ENCODE measurements around the gene APOBEC3C. TPM values are rescaled to one million over a fixed set of nuclear protein-coding genes. Genes with fewer than 3 reads are reported as not detected.
A peak's percentile ranks its signal among the peaks of the same experiment; 100 is the strongest.

Gene APOBEC3C
- total RNA-seq = 9.5 and 19.2 TPM in 2 replicates
- 44.5 and 54.2 TPM in 2 replicates for polyA plus RNA-seq
- polyA plus RNA-seq (2012) = 82.4 and 89.2 TPM in 2 replicates
- polyA minus RNA-seq (ENCODE audit: low replicate concordance) = 36.0 and 47.0 TPM in 2 replicates

DNA sequence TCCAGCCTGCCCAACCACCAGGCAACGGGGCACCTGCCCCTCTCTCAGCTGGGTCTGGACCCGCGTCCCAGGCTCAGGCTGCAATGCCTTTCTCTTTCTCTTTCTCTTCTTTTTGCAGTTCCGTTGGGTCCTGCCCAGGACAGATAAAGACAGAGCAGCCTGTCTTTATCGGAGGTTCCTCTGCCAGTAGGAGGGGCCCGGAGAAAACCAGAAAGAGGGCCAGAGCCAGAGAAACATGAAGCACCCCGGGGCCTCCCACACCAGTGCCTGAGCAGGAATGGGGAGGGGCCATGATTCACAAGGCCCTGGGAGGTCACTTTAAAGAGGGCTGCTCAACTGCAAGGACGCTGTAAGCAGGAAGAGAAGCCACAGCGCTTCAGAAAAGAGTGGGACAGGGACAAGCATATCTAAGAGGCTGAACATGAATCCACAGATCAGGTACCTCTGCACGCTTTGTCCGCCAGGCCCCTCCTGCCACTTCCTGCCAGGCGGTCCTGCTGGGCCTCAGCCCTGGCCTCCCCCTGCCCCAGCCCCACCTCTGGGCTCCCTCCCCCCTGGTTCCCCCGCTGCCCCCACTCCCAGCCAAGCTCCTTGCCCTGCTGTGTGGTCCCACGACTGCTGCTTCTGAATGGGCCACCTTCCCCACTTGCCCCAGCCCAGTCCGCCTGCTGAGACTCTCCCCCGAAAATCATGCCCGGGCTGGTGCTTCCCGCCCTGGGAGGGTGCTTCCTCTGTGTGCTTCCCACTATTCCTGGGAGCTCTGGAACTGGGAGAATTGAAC, at the start of gene APOBEC3C:
APOBEC3C (plus strand) TSS at position 316 of the 781 bp plus-strand sequence; CDS start at position 422, 106 bp downstream.
- TF ChIP-seq, protein P1, sequence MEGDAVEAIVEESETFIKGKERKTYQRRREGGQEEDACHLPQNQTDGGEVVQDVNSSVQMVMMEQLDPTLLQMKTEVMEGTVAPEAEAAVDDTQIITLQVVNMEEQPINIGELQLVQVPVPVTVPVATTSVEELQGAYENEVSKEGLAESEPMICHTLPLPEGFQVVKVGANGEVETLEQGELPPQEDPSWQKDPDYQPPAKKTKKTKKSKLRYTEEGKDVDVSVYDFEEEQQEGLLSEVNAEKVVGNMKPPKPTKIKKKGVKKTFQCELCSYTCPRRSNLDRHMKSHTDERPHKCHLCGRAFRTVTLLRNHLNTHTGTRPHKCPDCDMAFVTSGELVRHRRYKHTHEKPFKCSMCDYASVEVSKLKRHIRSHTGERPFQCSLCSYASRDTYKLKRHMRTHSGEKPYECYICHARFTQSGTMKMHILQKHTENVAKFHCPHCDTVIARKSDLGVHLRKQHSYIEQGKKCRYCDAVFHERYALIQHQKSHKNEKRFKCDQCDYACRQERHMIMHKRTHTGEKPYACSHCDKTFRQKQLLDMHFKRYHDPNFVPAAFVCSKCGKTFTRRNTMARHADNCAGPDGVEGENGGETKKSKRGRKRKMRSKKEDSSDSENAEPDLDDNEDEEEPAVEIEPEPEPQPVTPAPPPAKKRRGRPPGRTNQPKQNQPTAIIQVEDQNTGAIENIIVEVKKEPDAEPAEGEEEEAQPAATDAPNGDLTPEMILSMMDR (conservative IDR thresholded peaks at IDR 0.05 in 1 of 2, IDR thresholded peaks at IDR 0.05 in 1 of 2; ENCODE audit: low read depth in 1 of 2, low read length in 2 of 2) = peak in 1 of 2 donors; percentile 14
- no peak for TF ChIP-seq EZH2 (IDR thresholded peaks at IDR 0.05; ENCODE audit: low read length, missing control alignments)
- peak within 1 kb of the TSS; percentile 41 to 73 (median 56) for H3K4me3 ChIP-seq (replicated peaks in 1 of 4; ENCODE audit: control extremely low read depth in 1 of 4, insufficient read depth in 1 of 4, low read depth in 3 of 4, low read length in 4 of 4)
- peak within 1 kb of the TSS; percentile 78 for H2AFZ ChIP-seq (ENCODE audit: low read length)
- H3K79me2 ChIP-seq (ENCODE audit: control insufficient read depth, insufficient read depth, low read length) = peaks cover 12% of the 10 kb centered on the region
- no peaks in the 10 kb centered on the region for H4K20me1 ChIP-seq (ENCODE audit: control insufficient read depth, extremely low read depth, insufficient read depth, low read length)
- peak within 1 kb of the TSS; percentile 77 for H3K4me2 ChIP-seq (ENCODE audit: extremely low read depth, insufficient read depth, low read length)
- peaks cover 4% of the 10 kb centered on the region for H3K4me1 ChIP-seq (ENCODE audit: control insufficient read depth, extremely low read depth, insufficient read depth, low read length)
- no peaks in the 10 kb centered on the region for H3K9me3 ChIP-seq (ENCODE audit: control insufficient read depth, insufficient read depth, low read depth, low read length)
- no peaks in the 10 kb centered on the region for H3K27me3 ChIP-seq (ENCODE audit: control insufficient read depth, insufficient read depth, low read length)
- peaks cover 4% of the 10 kb centered on the region for H3K36me3 ChIP-seq (ENCODE audit: control insufficient read depth, insufficient read depth, low read length)
- H3K27ac ChIP-seq (ENCODE audit: insufficient read depth, low read length) = peak within 1 kb of the TSS; percentile 15
- H3K9ac ChIP-seq (ENCODE audit: insufficient read depth, low read length) = peak within 1 kb of the TSS; percentile 66
- peak; percentile 90 to 91 for DNase-seq (ENCODE audit: low read depth in 2 of 2)

DNA sequence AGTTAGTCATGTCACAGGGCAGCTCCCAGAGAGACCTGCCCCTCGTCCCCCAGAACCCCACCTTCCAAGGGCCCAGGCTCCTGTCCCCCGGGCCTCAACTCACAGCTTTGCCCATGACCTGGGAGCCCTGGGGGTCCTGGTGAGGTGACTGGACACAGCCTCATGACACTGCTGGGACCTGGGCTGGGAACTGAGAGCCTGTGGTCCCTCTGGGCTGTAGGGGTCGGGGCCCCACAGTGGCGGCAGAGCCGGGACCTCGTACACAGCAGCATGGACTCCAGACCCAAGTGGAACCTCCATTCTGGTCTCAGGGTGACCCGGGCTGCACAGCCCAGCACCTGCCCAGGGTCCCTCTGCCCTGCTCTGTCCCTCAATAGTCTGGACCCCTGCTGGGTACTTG, 49.8 kb upstream of the APOBEC3C start:
- Histone ChIP-seq H3K9me3 (ENCODE audit: control insufficient read depth, insufficient read depth, low read depth, low read length) (no peaks in the 10 kb centered on the region), H3K79me2 (ENCODE audit: control insufficient read depth, insufficient read depth, low read length) (no peaks in the 10 kb centered on the region), H3K27ac (ENCODE audit: insufficient read depth, low read length) (no peak overlapping the region), H3K9ac (ENCODE audit: insufficient read depth, low read length) (no peak overlapping the region), H3K4me2 (ENCODE audit: extremely low read depth, insufficient read depth, low read length) (no peak overlapping the region), H3K4me1 (ENCODE audit: control insufficient read depth, extremely low read depth, insufficient read depth, low read length) (no peaks in the 10 kb centered on the region), H3K36me3 (ENCODE audit: control insufficient read depth, insufficient read depth, low read length) (no peaks in the 10 kb centered on the region), H2AFZ (ENCODE audit: low read length) (no peak overlapping the region), H3K4me3 (replicated peaks in 1 of 4; ENCODE audit: control extremely low read depth in 1 of 4, insufficient read depth in 1 of 4, low read depth in 3 of 4, low read length in 4 of 4) (no peak overlapping the region), H3K27me3 (ENCODE audit: control insufficient read depth, insufficient read depth, low read length) (peaks cover 3% of the 10 kb centered on the region), H4K20me1 (ENCODE audit: control insufficient read depth, extremely low read depth, insufficient read depth, low read length) (no peaks in the 10 kb centered on the region)
- TF ChIP-seq, protein P1 (conservative IDR thresholded peaks at IDR 0.05 in 1 of 2, IDR thresholded peaks at IDR 0.05 in 1 of 2; ENCODE audit: low read depth in 1 of 2, low read length in 2 of 2) = no peak
- TF ChIP-seq EZH2 (IDR thresholded peaks at IDR 0.05; ENCODE audit: low read length, missing control alignments) = no peak
- DNase-seq (ENCODE audit: low read depth in 2 of 2) = no peak

DNA sequence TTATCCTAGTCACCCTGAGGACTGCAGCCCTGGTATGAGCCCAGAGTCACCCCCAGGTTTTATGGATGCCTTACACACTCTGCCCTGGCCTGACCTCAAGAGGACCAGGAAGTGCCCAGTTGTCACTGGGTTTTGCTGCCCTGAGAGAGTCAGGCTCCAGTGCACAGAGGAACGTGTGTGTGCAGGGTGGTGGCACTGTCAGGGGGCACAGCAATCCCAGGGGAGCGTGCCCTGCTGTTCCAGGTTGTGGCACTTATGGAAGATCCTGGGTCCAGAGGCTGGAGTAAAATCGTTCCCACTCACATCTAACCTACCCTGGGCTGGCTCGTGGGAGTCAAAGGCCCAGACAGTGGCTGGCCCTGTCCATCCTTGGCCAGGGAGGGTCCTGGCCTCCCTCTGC, 49.1 kb upstream of the APOBEC3C start:
- Histone ChIP-seq H4K20me1 (ENCODE audit: control insufficient read depth, extremely low read depth, insufficient read depth, low read length) (no peaks in the 10 kb centered on the region), H3K27ac (ENCODE audit: insufficient read depth, low read length) (no peak overlapping the region), H3K4me2 (ENCODE audit: extremely low read depth, insufficient read depth, low read length) (no peak overlapping the region), H3K9ac (ENCODE audit: insufficient read depth, low read length) (no peak overlapping the region), H2AFZ (ENCODE audit: low read length) (no peak overlapping the region), H3K4me1 (ENCODE audit: control insufficient read depth, extremely low read depth, insufficient read depth, low read length) (no peaks in the 10 kb centered on the region), H3K9me3 (ENCODE audit: control insufficient read depth, insufficient read depth, low read depth, low read length) (no peaks in the 10 kb centered on the region), H3K4me3 (replicated peaks in 1 of 4; ENCODE audit: control extremely low read depth in 1 of 4, insufficient read depth in 1 of 4, low read depth in 3 of 4, low read length in 4 of 4) (no peak overlapping the region), H3K79me2 (ENCODE audit: control insufficient read depth, insufficient read depth, low read length) (no peaks in the 10 kb centered on the region), H3K27me3 (ENCODE audit: control insufficient read depth, insufficient read depth, low read length) (peaks cover 3% of the 10 kb centered on the region), H3K36me3 (ENCODE audit: control insufficient read depth, insufficient read depth, low read length) (no peaks in the 10 kb centered on the region)
- TF ChIP-seq, protein P1 (conservative IDR thresholded peaks at IDR 0.05 in 1 of 2, IDR thresholded peaks at IDR 0.05 in 1 of 2; ENCODE audit: low read depth in 1 of 2, low read length in 2 of 2) = no peak
- TF ChIP-seq EZH2 (IDR thresholded peaks at IDR 0.05; ENCODE audit: low read length, missing control alignments) = no peak
- DNase-seq (ENCODE audit: low read depth in 2 of 2) = no peak
